OCI-LY1 (cell line): ENCODE measurements around the gene PTCH1.

Experiments used
- H2AFZ ChIP-seq: fragments of 200-600 bp; sonication (generic), shearing (Covaris generic); 2 replicates; pipeline ENCODE4 v1.6.0; 2014; ENCODE audit warnings: antibody characterized with exemption, mild to moderate bottlenecking, low read length
- H3F3A ChIP-seq: fragments of 200-600 bp; sonication (generic), shearing (Covaris generic); 2 replicates; pipeline ENCODE4 v1.6.0; 2014; ENCODE audit warnings: mild to moderate bottlenecking, antibody characterized with exemption, low read length, moderate library complexity; ENCODE audit not compliant: insufficient read depth
- H3K27ac ChIP-seq: fragments of 200-600 bp; sonication (generic); 2 replicates; pipeline ENCODE4 v1.5.1; 2014; ENCODE audit warnings: low read length, mixed run types, mild to moderate bottlenecking, low read depth; ENCODE audit not compliant: poor library complexity, severe bottlenecking
- H3K27me3 ChIP-seq: fragments of 200-600 bp; sonication (generic); 2 replicates; pipeline ENCODE4 v1.6.0; 2014; ENCODE audit warnings: antibody characterized with exemption, mild to moderate bottlenecking, low read length, moderate library complexity; ENCODE audit not compliant: insufficient read depth
- H3K36me3 ChIP-seq: fragments of 200-600 bp; sonication (generic); 2 replicates; pipeline ENCODE4 v1.6.1; 2014; ENCODE audit warnings: mild to moderate bottlenecking, antibody characterized with exemption, low read length, moderate library complexity, mixed read lengths; ENCODE audit not compliant: insufficient read depth
- H3K4me1 ChIP-seq: fragments of 200-600 bp; sonication (generic); 2 replicates; pipeline ENCODE4 v1.5.1; 2014; ENCODE audit warnings: mild to moderate bottlenecking, low read length, moderate library complexity; ENCODE audit not compliant: insufficient read depth, severe bottlenecking
- H3K4me2 ChIP-seq: fragments of 200-600 bp; sonication (generic), shearing (Covaris generic); 2 replicates; pipeline ENCODE4 v1.6.1; 2014; ENCODE audit warnings: low read length
- H3K4me3 ChIP-seq: fragments of 200-600 bp; sonication (generic); 2 replicates; pipeline ENCODE4 v1.5.1; 2014; ENCODE audit warnings: low read length, low read depth, mild to moderate bottlenecking, mixed read lengths; ENCODE audit not compliant: poor library complexity, severe bottlenecking
- H3K79me2 ChIP-seq: fragments of 200-600 bp; shearing (Covaris generic); 2 replicates; pipeline ENCODE4 v1.6.1; 2016; ENCODE audit warnings: mixed run types, low read length, mixed read lengths; ENCODE audit not compliant: insufficient read depth
- H3K9ac ChIP-seq: fragments of 200-600 bp; sonication (generic), shearing (Covaris generic); 2 replicates; pipeline ENCODE4 v1.6.1; 2014; ENCODE audit warnings: mild to moderate bottlenecking, low read length, mixed read lengths
- H3K9me2 ChIP-seq: fragments of 200-600 bp; sonication (generic), shearing (Covaris generic); 2 replicates; pipeline ENCODE4 v1.6.1; 2014; ENCODE audit warnings: low read depth, mild to moderate bottlenecking, low read length, mixed read lengths
- H3K9me3 ChIP-seq: fragments of 200-600 bp; shearing (Covaris generic); 2 replicates; pipeline ENCODE4 v1.6.1; 2014; ENCODE audit warnings: low read length, mixed read lengths
- H4K20me1 ChIP-seq: fragments of 200-600 bp; sonication (generic), shearing (Covaris generic); 2 replicates; pipeline ENCODE4 v1.6.0; 2016; ENCODE audit warnings: mild to moderate bottlenecking, low read length; ENCODE audit not compliant: insufficient read depth
- EZH2 ChIP-seq: fragments of 200-600 bp; sonication (generic), shearing (Covaris generic); IDR thresholded peaks from 2 replicates; pipeline ENCODE4 v1.8.0; 2017; ENCODE audit warnings: borderline replicate concordance, mixed run types, mild to moderate bottlenecking, antibody characterized with exemption, low read length, moderate library complexity, mixed read lengths
- TF ChIP-seq, protein P1 (sequence below): fragments of 200-600 bp; sonication (generic), shearing (Covaris generic); IDR thresholded peaks from 2 replicates; pipeline ENCODE4 v1.5.1; 2017; ENCODE audit warnings: mild to moderate bottlenecking, antibody characterized with exemption, low read length, moderate library complexity, mixed read lengths

Gene PTCH1

DNA sequence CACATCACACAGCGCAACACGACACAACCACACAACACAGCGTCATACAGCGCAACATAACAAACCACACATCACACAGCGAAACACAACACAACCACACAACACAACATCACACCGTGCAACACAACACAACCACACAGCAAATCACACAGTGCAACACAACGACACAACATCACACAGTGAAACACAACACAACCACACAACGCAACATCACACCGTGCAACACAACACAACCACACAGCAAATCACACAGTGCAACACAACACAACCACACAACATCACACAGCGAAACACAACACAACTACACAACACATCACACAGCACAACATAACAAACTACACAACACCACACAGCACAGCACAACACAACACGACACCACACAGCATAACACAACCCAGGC is 40.4 kb upstream of the PTCH1 start:
- Histone ChIP-seq H3F3A (no peaks in the 10 kb centered on the region), H3K4me3 (no peak overlapping the region), H3K4me2 (no peak overlapping the region), H2AFZ (no peak overlapping the region), H3K9me2 (no peaks in the 10 kb centered on the region), H4K20me1 (no peaks in the 10 kb centered on the region), H3K79me2 (no peaks in the 10 kb centered on the region), H3K27me3 (peaks cover 3% of the 10 kb centered on the region), H3K9ac (no peak overlapping the region), H3K27ac (no peak overlapping the region), H3K4me1 (peaks cover 8% of the 10 kb centered on the region), H3K36me3 (no peaks in the 10 kb centered on the region), H3K9me3 (no peaks in the 10 kb centered on the region)
- TF ChIP-seq, protein P1, sequence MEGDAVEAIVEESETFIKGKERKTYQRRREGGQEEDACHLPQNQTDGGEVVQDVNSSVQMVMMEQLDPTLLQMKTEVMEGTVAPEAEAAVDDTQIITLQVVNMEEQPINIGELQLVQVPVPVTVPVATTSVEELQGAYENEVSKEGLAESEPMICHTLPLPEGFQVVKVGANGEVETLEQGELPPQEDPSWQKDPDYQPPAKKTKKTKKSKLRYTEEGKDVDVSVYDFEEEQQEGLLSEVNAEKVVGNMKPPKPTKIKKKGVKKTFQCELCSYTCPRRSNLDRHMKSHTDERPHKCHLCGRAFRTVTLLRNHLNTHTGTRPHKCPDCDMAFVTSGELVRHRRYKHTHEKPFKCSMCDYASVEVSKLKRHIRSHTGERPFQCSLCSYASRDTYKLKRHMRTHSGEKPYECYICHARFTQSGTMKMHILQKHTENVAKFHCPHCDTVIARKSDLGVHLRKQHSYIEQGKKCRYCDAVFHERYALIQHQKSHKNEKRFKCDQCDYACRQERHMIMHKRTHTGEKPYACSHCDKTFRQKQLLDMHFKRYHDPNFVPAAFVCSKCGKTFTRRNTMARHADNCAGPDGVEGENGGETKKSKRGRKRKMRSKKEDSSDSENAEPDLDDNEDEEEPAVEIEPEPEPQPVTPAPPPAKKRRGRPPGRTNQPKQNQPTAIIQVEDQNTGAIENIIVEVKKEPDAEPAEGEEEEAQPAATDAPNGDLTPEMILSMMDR = no peak
- no peak for TF ChIP-seq EZH2

DNA sequence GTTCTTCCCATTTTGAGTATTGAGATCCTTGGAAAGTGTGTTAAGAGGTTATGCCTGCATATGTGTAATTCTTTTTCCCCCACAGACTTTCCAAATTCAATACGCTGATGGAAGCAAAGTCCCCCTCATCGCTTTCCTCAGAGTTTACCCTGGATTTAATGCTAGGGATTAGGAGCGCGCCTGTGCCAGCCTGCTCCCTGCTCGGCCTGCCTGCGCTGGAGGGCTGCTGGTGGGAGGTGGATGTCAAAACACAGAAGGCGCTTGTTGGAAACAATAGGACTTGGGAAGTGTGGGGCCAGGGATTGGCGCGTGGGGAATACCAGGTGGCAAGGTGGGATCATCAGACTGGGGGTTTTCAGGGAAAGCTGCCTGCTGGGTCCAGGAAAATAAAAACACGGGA is 39.8 kb upstream of the PTCH1 start:
- no peak overlapping the region for H2AFZ ChIP-seq
- H3K27me3 ChIP-seq = peaks cover 3% of the 10 kb centered on the region

DNA sequence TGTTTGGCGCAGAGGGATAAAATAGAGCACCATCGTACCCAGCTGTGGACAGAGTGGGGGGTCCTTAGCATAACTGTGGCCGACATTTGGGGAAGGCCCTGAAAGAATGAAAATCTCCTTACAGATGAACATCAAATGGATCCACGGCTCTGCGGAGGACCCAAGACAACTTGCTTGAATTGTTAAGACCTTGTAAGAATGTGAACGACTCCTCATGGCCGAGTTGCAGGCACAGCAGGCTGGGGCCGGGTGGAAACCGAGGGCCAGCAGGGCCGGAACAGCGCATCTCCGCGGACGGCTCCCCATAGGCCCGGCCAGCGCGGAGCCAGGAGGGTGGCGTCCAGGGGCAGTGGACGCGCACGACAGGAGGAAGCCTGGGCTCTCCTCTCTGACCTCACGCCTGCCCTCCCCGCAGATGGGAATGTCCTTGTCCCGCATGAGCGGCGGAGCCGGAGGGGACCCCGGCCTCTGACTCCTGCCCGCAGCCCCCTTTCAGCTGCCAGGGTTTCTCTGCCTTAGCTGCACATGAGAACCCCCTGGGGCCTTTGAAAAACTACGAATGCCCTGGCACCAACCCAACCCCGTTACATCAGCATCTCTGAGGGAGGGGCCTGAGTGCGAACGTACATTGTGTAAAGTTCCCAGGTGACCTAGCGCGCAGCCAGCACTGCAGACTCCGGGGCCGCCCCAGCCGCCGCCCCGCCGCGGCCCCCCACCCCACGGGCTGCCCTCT is 36.2 kb upstream of the PTCH1 start:
- no peak overlapping the region for H2AFZ ChIP-seq
- H3F3A ChIP-seq = no peaks in the 10 kb centered on the region
- H3K9me3 ChIP-seq = no peaks in the 10 kb centered on the region
- no peak overlapping the region for H3K4me3 ChIP-seq
- H3K4me1 ChIP-seq = no peaks in the 10 kb centered on the region
- no peaks in the 10 kb centered on the region for H4K20me1 ChIP-seq
- no peaks in the 10 kb centered on the region for H3K36me3 ChIP-seq
- H3K4me2 ChIP-seq = no peak overlapping the region
- no peak overlapping the region for H3K9ac ChIP-seq
- H3K79me2 ChIP-seq = no peaks in the 10 kb centered on the region
- no peaks in the 10 kb centered on the region for H3K9me2 ChIP-seq
- peaks cover 3% of the 10 kb centered on the region for H3K27me3 ChIP-seq
- no peak overlapping the region for H3K27ac ChIP-seq
- TF ChIP-seq, protein P1 = no peak
- TF ChIP-seq EZH2 = no peak

More for the DNA sequence above, 39.8 kb upstream of the PTCH1 start:
- H3K9ac ChIP-seq = no peak overlapping the region
- H3K9me2 ChIP-seq = no peaks in the 10 kb centered on the region
- H3K36me3 ChIP-seq = no peaks in the 10 kb centered on the region
- H3K4me2 ChIP-seq = no peak overlapping the region
- no peaks in the 10 kb centered on the region for H3K9me3 ChIP-seq
- no peak overlapping the region for H3K27ac ChIP-seq
- peaks cover 2% of the 10 kb centered on the region for H3K4me1 ChIP-seq
- H3K4me3 ChIP-seq = no peak overlapping the region
- H3K79me2 ChIP-seq = no peaks in the 10 kb centered on the region
- no peaks in the 10 kb centered on the region for H4K20me1 ChIP-seq
- no peaks in the 10 kb centered on the region for H3F3A ChIP-seq
- TF ChIP-seq EZH2 = no peak
- TF ChIP-seq, protein P1 = no peak
